Brain microvascular endothelial cell (primary cell): ENCODE measurements around the gene BAD.
A peak's percentile ranks its signal among the peaks of the same experiment; 100 is the strongest.

ENCODE experiments used
- DNase-seq: peaks from one replicate; pipeline ENCODE4 v3.0.0-alpha.2; 2020
- H3K27ac ChIP-seq: fragments of 250-450 bp; sonication (Bioruptor Pico); 2 replicates; pipeline ENCODE4 v1.5.1; 2020; ENCODE audit warnings: mild to moderate bottlenecking, moderate library complexity
- H3K27me3 ChIP-seq: fragments of 250-450 bp; sonication (Bioruptor Pico); replicated peaks from 2 replicates; pipeline ENCODE4 v1.5.1; 2020; ENCODE audit warnings: mild to moderate bottlenecking
- H3K36me3 ChIP-seq: fragments of 250-450 bp; sonication (Bioruptor Pico); replicated peaks from 2 replicates; pipeline ENCODE4 v1.5.1; 2020; ENCODE audit warnings: mild to moderate bottlenecking
- H3K4me3 ChIP-seq: 2 replicates; pipeline ENCODE4 v1.5.1; 2011; ENCODE audit warnings: low read depth, mild to moderate bottlenecking, control low read depth, low read length, moderate library complexity
- CTCF ChIP-seq: IDR thresholded peaks from 2 replicates; pipeline ENCODE4 v1.5.1; 2011; ENCODE audit warnings: low read depth, mild to moderate bottlenecking, moderate library complexity, low read length, control low read depth, inconsistent platforms; ENCODE audit errors: missing control alignments
- in situ Hi-C: cut with HindIII; loops from 2 replicates; pipeline ENCODE4 v1.10.0; 2017; ENCODE audit warnings: low sequenced_read_pairs, low pct_ligation_motif_present

Gene BAD

GRCh38 chr11:64253043-64253442 is 31.4 kb downstream of the BAD start:
- Histone ChIP-seq H3K27me3 (no peaks in the 10 kb centered on the region), H3K4me3 (peak overlapping the region; percentile 77), H3K27ac (no peak overlapping the region), H3K36me3 (peaks cover 29% of the 10 kb centered on the region)
- TF ChIP-seq CTCF: no peak
- in situ Hi-C loops: no loop called here
- DNase-seq: no peak

- in situ Hi-C loops: no loop called here
- Histone ChIP-seq H3K4me3 (peak overlapping the region; percentile 77), H3K27me3 (no peaks in the 10 kb centered on the region), H3K27ac (no peak overlapping the region), H3K36me3 (peaks cover 25% of the 10 kb centered on the region)
- no peak for DNase-seq
- TF ChIP-seq CTCF: peak; percentile 65
These were observed 32.2 kb downstream of the BAD start for GRCh38 chr11:64252003-64252872.

- peak; percentile 17 for DNase-seq
- no peak for TF ChIP-seq CTCF
- H3K36me3 ChIP-seq: peaks cover 22% of the 10 kb centered on the region
These were observed 32.8 kb downstream of the BAD start for GRCh38 chr11:64251753-64252002.

GRCh38 chr11:64251016-64251752 is 33.3 kb downstream of the BAD start, which contains the start of gene PLCB3:
PLCB3 (plus strand) TSS chr11:64251530; CDS start chr11:64251650, 120 bp downstream.
- in situ Hi-C loops: no loop called here
- TF ChIP-seq CTCF: peak; percentile 54
- peaks cover 17% of the 10 kb centered on the region for H3K36me3 ChIP-seq
- H3K27me3 ChIP-seq: no peaks in the 10 kb centered on the region
- DNase-seq: no peak
- H3K4me3 ChIP-seq: peak within 1 kb of the TSS; percentile 77
- peak within 1 kb of the TSS; percentile 29 for H3K27ac ChIP-seq

More at GRCh38 chr11:64251753-64252002, 32.8 kb downstream of the BAD start:
- in situ Hi-C loops: no loop called here
- Histone ChIP-seq H3K4me3 (peak overlapping the region; percentile 77), H3K27ac (peak overlapping the region; percentile 29), H3K27me3 (no peaks in the 10 kb centered on the region)

GRCh38 chr11:64250415-64251015 is 34.0 kb downstream of the BAD start:
- H3K27ac ChIP-seq: no peak overlapping the region

More at GRCh38 chr11:64250415-64251015, 34.0 kb downstream of the BAD start:
- in situ Hi-C loops: no loop called here
- H3K36me3 ChIP-seq: peaks cover 10% of the 10 kb centered on the region
- H3K4me3 ChIP-seq: peak overlapping the region; percentile 61
- DNase-seq: no peak
- no peak for TF ChIP-seq CTCF
- no peaks in the 10 kb centered on the region for H3K27me3 ChIP-seq
